Measurements from ENCODE around the gene HNRNPDL.
"Not testable (repeated sequence)": the region's sequence is repeated elsewhere in the genome, so short reads cannot be mapped to it uniquely, and the experiment has no call there.

The HNRNPDL gene
- 467 to 636 (median 605) reads per million in 3 donors for total RNA-seq

- peak within 1 kb of the TSS; percentile 96 for H3K4me3 ChIP-seq (ENCODE audit: insufficient read depth, low read depth, low read length, poor library complexity, severe bottlenecking)
- no peaks in the 10 kb centered on the region for H3K27me3 ChIP-seq (replicated peaks; ENCODE audit: control insufficient read depth, insufficient read depth, low read length, poor library complexity, severe bottlenecking)
- H3K27ac ChIP-seq (ENCODE audit: insufficient read depth, low read length, poor library complexity, severe bottlenecking), result peak within 1 kb of the TSS; percentile 96
- peak; percentile 87 to 95 (median 92) for DNase-seq
- H3K4me1 ChIP-seq (ENCODE audit: control insufficient read depth, insufficient read depth, low read length, poor library complexity, severe bottlenecking), result peaks cover 25% of the 10 kb centered on the region
- H3K36me3 ChIP-seq (ENCODE audit: control insufficient read depth, insufficient read depth, low read length), result peaks cover 14% of the 10 kb centered on the region
- no peaks in the 10 kb centered on the region for H3K9me3 ChIP-seq (ENCODE audit: control insufficient read depth, low read length)
These were observed at the start of gene HNRNPDL, which contains the start of gene ENOPH1 for GRCh38 chr4:82430193-82430963. TSS of gene HNRNPDL (minus strand) at chr4:82430462. CDS start at chr4:82429690, 772 bp downstream. TSS of gene ENOPH1 (plus strand) at chr4:82430590. CDS start at chr4:82430830, 240 bp downstream.

GRCh38 chr4:82479562-82479961 is 49.3 kb upstream of the HNRNPDL start:
- DNase-seq, result no peak

DNA sequence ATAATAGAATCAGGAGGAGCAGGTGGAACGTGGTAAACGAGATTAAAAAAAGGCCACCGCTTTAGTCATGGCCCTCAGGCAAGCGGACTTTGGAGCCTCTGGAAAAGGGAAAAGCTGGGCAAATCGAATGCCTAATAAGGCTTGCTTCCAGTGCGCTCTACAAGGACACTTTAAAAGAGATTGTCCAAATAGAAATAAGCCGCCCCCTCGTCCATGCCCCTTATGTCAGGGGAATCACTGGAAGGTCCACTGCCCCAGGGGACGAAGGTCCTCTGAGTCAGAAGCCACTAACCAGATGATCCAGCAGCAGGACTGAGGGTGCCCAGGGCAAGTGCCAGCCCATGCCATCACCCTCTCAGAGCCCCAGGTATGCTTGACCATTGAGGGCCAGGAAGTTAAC is 47.2 kb upstream of the HNRNPDL start:
- not testable (repeated sequence) for H3K4me3 ChIP-seq (ENCODE audit: insufficient read depth, low read depth, low read length, poor library complexity, severe bottlenecking); H3K27ac ChIP-seq (ENCODE audit: insufficient read depth, low read length, poor library complexity, severe bottlenecking)

More at GRCh38 chr4:82479562-82479961, 49.3 kb upstream of the HNRNPDL start:
- Histone ChIP-seq H3K27me3 (replicated peaks; ENCODE audit: control insufficient read depth, insufficient read depth, low read length, poor library complexity, severe bottlenecking) (no peaks in the 10 kb centered on the region), H3K4me1 (ENCODE audit: control insufficient read depth, insufficient read depth, low read length, poor library complexity, severe bottlenecking) (no peaks in the 10 kb centered on the region), H3K27ac (ENCODE audit: insufficient read depth, low read length, poor library complexity, severe bottlenecking) (no peak overlapping the region), H3K4me3 (ENCODE audit: insufficient read depth, low read depth, low read length, poor library complexity, severe bottlenecking) (no peak overlapping the region), H3K36me3 (ENCODE audit: control insufficient read depth, insufficient read depth, low read length) (no peaks in the 10 kb centered on the region), H3K9me3 (ENCODE audit: control insufficient read depth, low read length) (no peaks in the 10 kb centered on the region)

GRCh38 chr4:82475931-82476330 is 45.7 kb upstream of the HNRNPDL start:
- H3K9me3 ChIP-seq (ENCODE audit: control insufficient read depth, low read length); DNase-seq; H3K36me3 ChIP-seq (ENCODE audit: control insufficient read depth, insufficient read depth, low read length); H3K27me3 ChIP-seq (replicated peaks; ENCODE audit: control insufficient read depth, insufficient read depth, low read length, poor library complexity, severe bottlenecking); H3K27ac ChIP-seq (ENCODE audit: insufficient read depth, low read length, poor library complexity, severe bottlenecking); H3K4me1 ChIP-seq (ENCODE audit: control insufficient read depth, insufficient read depth, low read length, poor library complexity, severe bottlenecking); H3K4me3 ChIP-seq (ENCODE audit: insufficient read depth, low read depth, low read length, poor library complexity, severe bottlenecking): not testable (repeated sequence)

More for the DNA sequence above, 47.2 kb upstream of the HNRNPDL start:
- H3K36me3 ChIP-seq (ENCODE audit: control insufficient read depth, insufficient read depth, low read length); H3K9me3 ChIP-seq (ENCODE audit: control insufficient read depth, low read length); H3K27me3 ChIP-seq (replicated peaks; ENCODE audit: control insufficient read depth, insufficient read depth, low read length, poor library complexity, severe bottlenecking); H3K4me1 ChIP-seq (ENCODE audit: control insufficient read depth, insufficient read depth, low read length, poor library complexity, severe bottlenecking); DNase-seq: not testable (repeated sequence)

GRCh38 chr4:82473621-82474164 is 43.4 kb upstream of the HNRNPDL start:
- no peak overlapping the region for H3K27ac ChIP-seq (ENCODE audit: insufficient read depth, low read length, poor library complexity, severe bottlenecking)
- H3K36me3 ChIP-seq (ENCODE audit: control insufficient read depth, insufficient read depth, low read length), result no peaks in the 10 kb centered on the region
- H3K9me3 ChIP-seq (ENCODE audit: control insufficient read depth, low read length), result no peaks in the 10 kb centered on the region
- no peaks in the 10 kb centered on the region for H3K4me1 ChIP-seq (ENCODE audit: control insufficient read depth, insufficient read depth, low read length, poor library complexity, severe bottlenecking)
- no peak overlapping the region for H3K4me3 ChIP-seq (ENCODE audit: insufficient read depth, low read depth, low read length, poor library complexity, severe bottlenecking)
- DNase-seq, result no peak
- H3K27me3 ChIP-seq (replicated peaks; ENCODE audit: control insufficient read depth, insufficient read depth, low read length, poor library complexity, severe bottlenecking), result no peaks in the 10 kb centered on the region

GRCh38 chr4:82473080-82473479 is 42.8 kb upstream of the HNRNPDL start:
- not testable (repeated sequence) for H3K4me1 ChIP-seq (ENCODE audit: control insufficient read depth, insufficient read depth, low read length, poor library complexity, severe bottlenecking); DNase-seq; H3K9me3 ChIP-seq (ENCODE audit: control insufficient read depth, low read length); H3K4me3 ChIP-seq (ENCODE audit: insufficient read depth, low read depth, low read length, poor library complexity, severe bottlenecking); H3K27ac ChIP-seq (ENCODE audit: insufficient read depth, low read length, poor library complexity, severe bottlenecking); H3K27me3 ChIP-seq (replicated peaks; ENCODE audit: control insufficient read depth, insufficient read depth, low read length, poor library complexity, severe bottlenecking); H3K36me3 ChIP-seq (ENCODE audit: control insufficient read depth, insufficient read depth, low read length)

DNA sequence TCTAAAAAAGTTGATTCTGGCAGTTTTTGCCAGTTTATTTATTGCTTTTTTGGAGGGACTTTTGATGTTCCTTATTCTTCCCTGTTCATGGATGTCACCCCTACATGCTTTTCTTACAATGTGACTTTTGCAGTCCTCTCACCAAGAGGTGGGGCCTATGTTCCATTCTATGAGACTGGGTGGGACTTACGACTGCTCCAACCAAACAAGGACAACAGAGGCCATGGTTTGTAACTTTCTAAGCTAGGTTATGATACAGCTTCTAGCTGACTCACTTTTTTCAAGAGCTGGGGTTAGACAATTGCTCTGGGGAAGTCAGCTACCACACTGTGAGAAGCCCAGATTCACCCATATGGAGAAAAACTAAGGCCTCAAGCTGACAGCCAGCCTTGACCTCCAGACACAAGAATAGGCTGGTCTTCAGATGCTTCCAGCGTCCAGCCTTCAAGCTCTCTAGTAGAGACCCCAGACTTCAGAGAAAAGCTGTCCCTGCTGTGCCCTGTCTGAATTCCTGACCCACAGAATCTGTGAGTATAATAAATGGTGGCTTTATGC is 39.6 kb upstream of the HNRNPDL start:
- Histone ChIP-seq H3K9me3 (ENCODE audit: control insufficient read depth, low read length) (no peaks in the 10 kb centered on the region), H3K27me3 (replicated peaks; ENCODE audit: control insufficient read depth, insufficient read depth, low read length, poor library complexity, severe bottlenecking) (no peaks in the 10 kb centered on the region), H3K4me1 (ENCODE audit: control insufficient read depth, insufficient read depth, low read length, poor library complexity, severe bottlenecking) (no peaks in the 10 kb centered on the region), H3K4me3 (ENCODE audit: insufficient read depth, low read depth, low read length, poor library complexity, severe bottlenecking) (no peak overlapping the region), H3K36me3 (ENCODE audit: control insufficient read depth, insufficient read depth, low read length) (peaks cover 5% of the 10 kb centered on the region), H3K27ac (ENCODE audit: insufficient read depth, low read length, poor library complexity, severe bottlenecking) (no peak overlapping the region)
- no peak for DNase-seq

DNA sequence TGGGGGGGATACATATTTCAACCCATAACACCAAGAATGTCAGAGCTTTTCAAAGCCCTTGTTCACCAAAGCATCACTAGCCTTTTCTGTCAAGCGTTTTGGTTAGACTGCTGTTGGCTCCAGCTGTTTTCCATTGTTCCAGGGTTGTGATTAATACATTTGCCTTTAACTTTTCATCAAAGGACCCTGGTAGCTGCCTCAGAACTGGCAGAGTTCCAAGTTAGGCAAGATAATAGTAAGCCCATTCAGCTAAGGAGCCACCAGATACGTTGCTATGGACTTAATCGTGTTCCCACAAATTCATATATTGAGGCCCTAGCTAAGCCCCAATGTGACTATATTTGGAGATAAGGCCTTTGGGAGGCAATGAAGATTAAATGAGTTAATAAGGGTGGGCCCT is 37.2 kb upstream of the HNRNPDL start:
- no peaks in the 10 kb centered on the region for H3K9me3 ChIP-seq (ENCODE audit: control insufficient read depth, low read length)
- no peak for DNase-seq
- H3K36me3 ChIP-seq (ENCODE audit: control insufficient read depth, insufficient read depth, low read length), result peaks cover 5% of the 10 kb centered on the region
- no peak overlapping the region for H3K4me3 ChIP-seq (ENCODE audit: insufficient read depth, low read depth, low read length, poor library complexity, severe bottlenecking)
- H3K27ac ChIP-seq (ENCODE audit: insufficient read depth, low read length, poor library complexity, severe bottlenecking), result no peak overlapping the region
- H3K27me3 ChIP-seq (replicated peaks; ENCODE audit: control insufficient read depth, insufficient read depth, low read length, poor library complexity, severe bottlenecking), result no peaks in the 10 kb centered on the region
- H3K4me1 ChIP-seq (ENCODE audit: control insufficient read depth, insufficient read depth, low read length, poor library complexity, severe bottlenecking), result no peaks in the 10 kb centered on the region

- H3K36me3 ChIP-seq (ENCODE audit: control insufficient read depth, insufficient read depth, low read length), result peaks cover 19% of the 10 kb centered on the region
- H3K4me1 ChIP-seq (ENCODE audit: control insufficient read depth, insufficient read depth, low read length, poor library complexity, severe bottlenecking), result no peaks in the 10 kb centered on the region
- H3K9me3 ChIP-seq (ENCODE audit: control insufficient read depth, low read length), result no peaks in the 10 kb centered on the region
- no peaks in the 10 kb centered on the region for H3K27me3 ChIP-seq (replicated peaks; ENCODE audit: control insufficient read depth, insufficient read depth, low read length, poor library complexity, severe bottlenecking)
- H3K27ac ChIP-seq (ENCODE audit: insufficient read depth, low read length, poor library complexity, severe bottlenecking), result no peak overlapping the region
- no peak overlapping the region for H3K4me3 ChIP-seq (ENCODE audit: insufficient read depth, low read depth, low read length, poor library complexity, severe bottlenecking)
- no peak for DNase-seq
These were observed 33.0 kb upstream of the HNRNPDL start for GRCh38 chr4:82463221-82463620.

- Histone ChIP-seq H3K27me3 (replicated peaks; ENCODE audit: control insufficient read depth, insufficient read depth, low read length, poor library complexity, severe bottlenecking) (no peaks in the 10 kb centered on the region), H3K36me3 (ENCODE audit: control insufficient read depth, insufficient read depth, low read length) (peaks cover 25% of the 10 kb centered on the region), H3K4me3 (ENCODE audit: insufficient read depth, low read depth, low read length, poor library complexity, severe bottlenecking) (no peak overlapping the region), H3K27ac (ENCODE audit: insufficient read depth, low read length, poor library complexity, severe bottlenecking) (no peak overlapping the region), H3K4me1 (ENCODE audit: control insufficient read depth, insufficient read depth, low read length, poor library complexity, severe bottlenecking) (no peaks in the 10 kb centered on the region), H3K9me3 (ENCODE audit: control insufficient read depth, low read length) (no peaks in the 10 kb centered on the region)
- peak; percentile 54 to 77 (median 61) for DNase-seq
These were observed 32.2 kb upstream of the HNRNPDL start for GRCh38 chr4:82462415-82462831.

Data from effector memory CD4-positive, alpha-beta T cell (primary cell).